NCI-H1048 (cell line): Measurements from ENCODE around the gene FGF12.

Experiments
- DNase-seq: peaks from one replicate; lab custom pipeline; 2025; lab: John Stamatoyannopoulos, UW

Gene FGF12

GRCh38 chr3:192409838-192410683 is 317.3 kb downstream of the FGF12 start:
- DNase-seq = no peak

DNA sequence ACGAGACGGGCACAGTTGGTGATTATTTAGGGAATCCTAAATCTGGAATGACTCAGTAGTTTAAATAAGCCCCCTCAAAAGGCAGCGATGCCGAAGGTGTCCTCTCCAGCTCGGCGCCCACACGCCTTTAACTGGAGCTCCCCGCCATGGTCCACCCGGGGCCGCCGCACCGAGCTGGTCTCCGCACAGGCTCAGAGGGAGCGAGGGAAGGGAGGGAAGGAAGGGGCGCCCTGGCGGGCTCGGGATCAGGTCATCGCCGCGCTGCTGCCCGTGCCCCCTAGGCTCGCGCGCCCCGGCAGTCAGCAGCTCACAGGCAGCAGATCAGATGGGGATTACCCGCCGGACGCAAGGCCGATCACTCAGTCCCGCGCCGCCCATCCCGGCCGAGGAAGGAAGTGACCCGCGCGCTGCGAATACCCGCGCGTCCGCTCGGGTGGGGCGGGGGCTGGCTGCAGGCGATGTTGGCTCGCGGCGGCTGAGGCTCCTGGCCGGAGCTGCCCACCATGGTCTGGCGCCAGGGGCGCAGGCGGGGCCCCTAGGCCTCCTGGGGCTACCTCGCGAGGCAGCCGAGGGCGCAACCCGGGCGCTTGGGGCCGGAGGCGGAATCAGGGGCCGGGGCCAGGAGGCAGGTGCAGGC is 318.0 kb downstream of the FGF12 start:
- DNase-seq = no peak

GRCh38 chr3:192408647-192409200 is 318.6 kb downstream of the FGF12 start:
- DNase-seq = no peak

DNA sequence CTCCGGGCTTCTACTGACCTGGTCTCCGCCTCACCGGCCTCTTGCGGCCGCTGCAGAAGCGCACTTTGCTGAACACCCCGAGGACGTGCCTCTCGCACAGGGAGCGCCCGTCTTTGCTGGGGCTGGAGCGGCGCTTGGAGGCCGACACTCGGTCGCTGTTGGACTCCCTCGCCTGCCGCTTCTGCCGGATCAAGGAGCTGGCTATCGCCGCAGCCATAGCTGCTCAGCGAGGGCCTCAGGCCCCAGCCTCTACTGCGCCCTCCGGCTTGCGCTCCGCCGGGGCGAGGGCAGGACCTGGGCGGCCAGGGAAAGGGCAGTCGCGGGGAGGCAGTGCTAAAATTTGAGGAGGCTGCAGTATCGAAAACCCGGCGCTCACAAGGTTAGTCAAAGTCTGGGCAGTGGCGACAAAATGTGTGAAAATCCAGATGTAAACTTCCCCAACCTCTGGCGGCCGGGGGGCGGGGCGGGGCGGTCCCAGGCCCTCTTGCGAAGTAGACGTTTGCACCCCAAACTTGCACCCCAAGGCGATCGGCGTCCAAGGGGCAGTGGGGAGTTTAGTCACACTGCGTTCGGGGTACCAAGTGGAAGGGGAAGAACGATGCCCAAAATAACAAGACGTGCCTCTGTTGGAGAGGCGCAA is 319.2 kb downstream of the FGF12 start:
- DNase-seq = no peak

DNA sequence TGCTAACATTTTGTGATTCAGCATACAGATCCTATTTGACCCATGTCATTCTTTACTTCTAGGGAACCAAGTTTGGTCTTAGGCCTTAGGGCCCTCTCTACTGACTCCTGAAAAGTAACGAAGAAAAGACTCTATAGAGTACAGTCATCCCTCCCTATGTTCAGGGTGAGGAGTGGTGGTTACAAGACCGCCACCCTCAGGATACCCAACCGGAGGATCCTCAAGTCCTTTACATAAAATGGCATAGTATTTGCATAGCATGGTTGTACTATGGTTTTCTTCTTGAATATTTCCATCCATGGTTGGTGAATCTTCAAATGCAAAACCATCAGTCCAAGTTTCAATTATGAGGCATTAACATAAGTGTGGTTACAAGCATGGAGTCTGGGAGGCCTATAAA is 327.6 kb downstream of the FGF12 start:
- no peak for DNase-seq

- DNase-seq = no peak
Measured at GRCh38 chr3:192397012-192397411, 330.3 kb downstream of the FGF12 start.

- no peak for DNase-seq
Measured at GRCh38 chr3:192395506-192395905, 331.8 kb downstream of the FGF12 start.

- no peak for DNase-seq
Measured at GRCh38 chr3:192392986-192393385, 334.4 kb downstream of the FGF12 start.

GRCh38 chr3:192382861-192383260 is 344.5 kb downstream of the FGF12 start:
- no peak for DNase-seq

DNA sequence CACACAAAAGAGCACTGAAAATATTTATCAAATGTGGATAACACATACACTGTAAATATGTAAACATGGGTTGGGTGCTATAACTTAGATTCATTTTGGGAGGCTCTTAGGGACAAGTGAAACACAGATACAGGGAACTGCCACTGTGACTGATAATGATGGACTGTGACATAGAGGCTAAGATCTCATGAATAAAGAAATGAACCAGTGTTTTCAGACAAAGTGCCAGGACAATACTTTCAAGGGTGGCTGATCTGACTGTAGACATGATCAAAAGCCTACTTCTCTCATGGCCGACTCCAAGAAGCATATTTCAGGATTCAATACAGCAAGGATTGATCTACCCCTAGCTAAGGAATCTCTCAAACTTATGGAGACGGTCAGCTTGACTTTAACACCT is 353.8 kb downstream of the FGF12 start:
- no peak for DNase-seq

DNA sequence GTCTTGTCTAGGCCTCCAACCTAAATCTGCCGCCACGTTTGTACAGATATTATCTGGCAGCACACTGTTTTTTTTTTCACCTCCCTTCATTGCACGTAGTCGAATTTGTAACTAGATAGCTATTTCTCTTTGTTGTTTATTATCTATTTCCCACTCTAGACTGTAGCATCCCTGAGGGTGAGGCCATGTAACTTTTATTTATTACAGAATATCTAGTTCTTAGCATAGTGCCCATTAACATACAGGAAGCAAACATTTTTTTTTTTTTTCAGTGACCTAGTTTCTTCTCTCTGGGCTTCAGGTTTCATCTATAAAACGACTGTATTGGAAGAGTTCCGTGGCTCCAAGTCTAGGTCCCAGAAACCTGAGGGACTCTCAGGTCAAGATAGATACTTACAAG is 354.3 kb downstream of the FGF12 start:
- no peak for DNase-seq

- DNase-seq = no peak
Measured at GRCh38 chr3:192372616-192373015, 354.7 kb downstream of the FGF12 start.

GRCh38 chr3:192371870-192372400 is 355.4 kb downstream of the FGF12 start:
- DNase-seq = no peak

- DNase-seq = no peak
Measured at GRCh38 chr3:192367616-192368015, 359.7 kb downstream of the FGF12 start.

DNA sequence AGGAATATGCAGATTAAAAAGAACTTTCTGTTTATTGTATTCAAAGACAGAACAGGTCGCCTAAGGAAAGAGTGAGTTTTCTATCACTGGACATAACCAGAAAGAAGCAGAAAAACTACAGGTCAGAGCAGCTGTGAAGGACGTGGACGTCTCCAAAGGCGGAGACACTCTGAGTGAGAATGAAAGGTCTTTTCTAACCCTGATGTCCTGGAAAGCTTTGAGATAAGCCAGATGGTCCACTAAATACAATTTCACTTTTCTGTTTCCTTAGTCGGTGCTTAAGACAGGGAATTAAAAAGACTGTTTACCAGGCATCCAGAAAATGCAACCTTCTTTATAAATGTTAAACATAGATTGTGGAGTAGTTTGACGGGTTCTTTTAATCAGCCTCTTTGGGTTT is 360.4 kb downstream of the FGF12 start:
- DNase-seq = no peak

- DNase-seq = no peak
Measured at GRCh38 chr3:192365571-192365970, 361.8 kb downstream of the FGF12 start.

GRCh38 chr3:192364316-192364715 is 363.0 kb downstream of the FGF12 start:
- DNase-seq = no peak

DNA sequence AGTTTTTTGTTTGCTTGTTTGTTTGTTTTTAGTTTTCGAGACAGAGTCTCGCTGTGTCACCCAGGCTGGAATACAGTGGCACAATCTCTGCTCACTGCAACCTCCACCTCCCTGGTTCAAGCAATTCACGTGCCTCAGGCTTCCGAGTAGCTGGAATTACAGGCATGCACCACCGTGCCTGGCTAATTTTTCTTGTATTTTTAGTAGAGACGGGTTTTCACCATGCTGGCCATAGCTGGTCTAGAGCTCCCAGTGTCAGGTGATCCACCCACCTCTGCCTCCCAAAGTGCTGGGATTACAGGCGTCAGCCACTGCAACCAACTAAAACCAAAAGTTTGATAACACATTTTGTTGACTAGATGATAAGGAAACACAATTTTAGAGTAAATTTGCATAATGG is 372.7 kb downstream of the FGF12 start:
- DNase-seq = no peak

GRCh38 chr3:192352142-192352541 is 375.2 kb downstream of the FGF12 start:
- no peak for DNase-seq

- DNase-seq = no peak
Measured at GRCh38 chr3:192351441-192351840, 375.9 kb downstream of the FGF12 start.

GRCh38 chr3:192340031-192340430 is 387.3 kb downstream of the FGF12 start:
- DNase-seq = no peak

GRCh38 chr3:192339214-192339613 is 388.1 kb downstream of the FGF12 start:
- DNase-seq = no peak

- DNase-seq = no peak
Measured at GRCh38 chr3:192336286-192336685, 391.1 kb downstream of the FGF12 start.
